Smooth muscle cell (in vitro differentiated cells): ENCODE measurements around the gene GPR55. TPM values are rescaled to one million over a fixed set of nuclear protein-coding genes. Genes with fewer than 3 reads are reported as not detected.

Experiments
- DNase-seq: peaks from one replicate; lab custom pipeline; 2025; ENCODE audit not compliant: unreplicated experiment; lab: John Stamatoyannopoulos, UW
- H2AFZ ChIP-seq: fragments of 200-600 bp; sonication (generic); 2 replicates; pipeline ENCODE4 v1.6.0; 2016; ENCODE audit warnings: antibody characterized with exemption, low read depth, mild to moderate bottlenecking
- H3F3A ChIP-seq: fragments of 200-600 bp; sonication (generic); 2 replicates; pipeline ENCODE4 v1.6.0; 2017; ENCODE audit warnings: antibody characterized with exemption, low read depth
- H3K27ac ChIP-seq: fragments of 200-600 bp; sonication (generic); 2 replicates; pipeline ENCODE4 v1.5.1; 2016; ENCODE audit warnings: low read depth, mild to moderate bottlenecking
- H3K27me3 ChIP-seq: fragments of 200-600 bp; sonication (generic); 2 replicates; pipeline ENCODE4 v1.6.1; 2016; ENCODE audit warnings: low read depth, mild to moderate bottlenecking
- H3K36me3 ChIP-seq: fragments of 200-600 bp; sonication (generic); 2 replicates; pipeline ENCODE4 v1.5.1; 2016; ENCODE audit warnings: low read depth
- H3K4me1 ChIP-seq: fragments of 200-600 bp; sonication (generic); 2 replicates; pipeline ENCODE4 v1.5.1; 2016; ENCODE audit warnings: low read depth
- H3K4me2 ChIP-seq: fragments of 200-600 bp; sonication (generic); 2 replicates; pipeline ENCODE4 v1.6.0; 2016; ENCODE audit warnings: mild to moderate bottlenecking
- H3K4me3 ChIP-seq: fragments of 200-600 bp; sonication (generic); 2 replicates; pipeline ENCODE4 v1.5.1; 2016; ENCODE audit warnings: mild to moderate bottlenecking
- H3K79me2 ChIP-seq: fragments of 200-600 bp; sonication (generic); 2 replicates; pipeline ENCODE4 v1.6.0; 2016; ENCODE audit warnings: low read depth, mild to moderate bottlenecking
- H3K9ac ChIP-seq: fragments of 200-600 bp; sonication (generic); 2 replicates; pipeline ENCODE4 v1.6.0; 2016; ENCODE audit warnings: low read depth
- H3K9me3 ChIP-seq: fragments of 200-600 bp; sonication (generic); replicated peaks from 2 replicates; pipeline ENCODE4 v1.5.1; 2016; ENCODE audit warnings: low read depth
- H4K20me1 ChIP-seq: fragments of 200-600 bp; sonication (generic); 2 replicates; pipeline ENCODE4 v1.6.0; 2016; ENCODE audit warnings: low read depth
- WGBS: methylation state at CpG from one replicate; pipeline ENCODE4 v1.1.7; 2016; ENCODE audit warnings: low lambda C conversion rate; 5-methylcytosine and 5-hydroxymethylcytosine counted together
- polyA plus RNA-seq: library from polyadenylated mRNA; unstranded; fragments of >200 nt; fragmentation: Nextera tagmentation; extraction: Ambion mirVana; gene quantifications from 2 replicates; pipeline ENCODE4 v1.2.1, GENCODE V29; 2016
- total RNA-seq: library from RNA; depleted of rRNA; stranded (reverse); fragments of >200 nt; gene quantifications from 2 replicates; pipeline ENCODE4 v1.2.3, GENCODE V29; 2014
- TF ChIP-seq, protein P1 (sequence below): fragments of 200-600 bp; sonication (generic); IDR thresholded peaks from 2 replicates; pipeline ENCODE4 v1.5.1; 2017; ENCODE audit warnings: borderline replicate concordance, mild to moderate bottlenecking, antibody characterized with exemption; ENCODE audit not compliant: insufficient read depth, poor library complexity, severe bottlenecking

The GPR55 gene
- total and polyA plus RNA-seq, 2 experiments from 2014 or later, result not detected

DNA sequence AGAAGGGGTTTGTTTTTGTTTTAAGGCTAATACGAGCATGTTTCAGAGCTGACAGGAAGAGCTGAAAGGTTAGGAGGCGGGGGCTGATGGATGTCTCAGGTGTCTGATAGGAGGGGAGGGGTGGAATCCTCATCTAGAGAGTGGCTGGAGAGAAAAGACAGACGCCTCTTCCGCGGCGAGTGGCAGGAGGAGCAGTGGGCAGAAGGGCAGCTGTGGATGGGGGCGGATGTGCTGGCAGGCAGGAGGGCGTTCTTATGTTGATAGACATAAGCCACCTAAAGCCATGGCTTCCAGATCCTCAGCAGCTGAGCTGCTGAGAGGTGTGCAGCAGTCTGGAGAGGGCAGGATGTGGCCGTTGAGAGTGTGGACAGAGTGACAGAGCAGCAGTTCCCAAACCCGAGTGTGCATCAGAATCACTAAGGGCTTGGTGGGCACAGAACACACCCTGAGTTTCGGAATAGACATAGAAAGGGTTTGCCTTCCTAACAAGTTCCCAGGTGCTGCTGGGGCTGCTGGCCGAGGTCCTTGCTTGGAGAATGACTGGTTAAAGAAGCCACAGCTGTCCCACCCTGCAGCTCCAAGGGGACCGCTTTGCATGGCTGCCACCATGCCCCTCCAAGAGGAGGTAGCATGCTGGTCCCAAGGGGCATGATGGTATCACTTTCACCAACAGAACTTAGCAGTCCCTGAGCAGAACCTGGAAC lies 63.3 kb downstream of the GPR55 start:
- TF ChIP-seq, protein P1, sequence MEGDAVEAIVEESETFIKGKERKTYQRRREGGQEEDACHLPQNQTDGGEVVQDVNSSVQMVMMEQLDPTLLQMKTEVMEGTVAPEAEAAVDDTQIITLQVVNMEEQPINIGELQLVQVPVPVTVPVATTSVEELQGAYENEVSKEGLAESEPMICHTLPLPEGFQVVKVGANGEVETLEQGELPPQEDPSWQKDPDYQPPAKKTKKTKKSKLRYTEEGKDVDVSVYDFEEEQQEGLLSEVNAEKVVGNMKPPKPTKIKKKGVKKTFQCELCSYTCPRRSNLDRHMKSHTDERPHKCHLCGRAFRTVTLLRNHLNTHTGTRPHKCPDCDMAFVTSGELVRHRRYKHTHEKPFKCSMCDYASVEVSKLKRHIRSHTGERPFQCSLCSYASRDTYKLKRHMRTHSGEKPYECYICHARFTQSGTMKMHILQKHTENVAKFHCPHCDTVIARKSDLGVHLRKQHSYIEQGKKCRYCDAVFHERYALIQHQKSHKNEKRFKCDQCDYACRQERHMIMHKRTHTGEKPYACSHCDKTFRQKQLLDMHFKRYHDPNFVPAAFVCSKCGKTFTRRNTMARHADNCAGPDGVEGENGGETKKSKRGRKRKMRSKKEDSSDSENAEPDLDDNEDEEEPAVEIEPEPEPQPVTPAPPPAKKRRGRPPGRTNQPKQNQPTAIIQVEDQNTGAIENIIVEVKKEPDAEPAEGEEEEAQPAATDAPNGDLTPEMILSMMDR, result no peak
- 31% methylated on average over 13 of the region's 13 CpGs for WGBS
- Histone ChIP-seq H3K4me3 (no peak overlapping the region), H3K27ac (no peak overlapping the region), H3K4me2 (no peak overlapping the region), H4K20me1 (peaks cover 7% of the 10 kb centered on the region), H3K36me3 (no peaks in the 10 kb centered on the region), H3F3A (no peaks in the 10 kb centered on the region), H3K4me1 (peaks cover 11% of the 10 kb centered on the region), H2AFZ (no peak overlapping the region), H3K27me3 (no peaks in the 10 kb centered on the region), H3K9ac (no peak overlapping the region), H3K9me3 (no peaks in the 10 kb centered on the region), H3K79me2 (peaks cover 8% of the 10 kb centered on the region)
- DNase-seq, result no peak

Other genes starting within 250 kb of the GPR55 start
- gene CAB39, start 212.4 kb downstream of the GPR55 start, total RNA-seq, result 62.4 and 62.7 TPM in 2 replicates
- 21.7 and 25.5 TPM in 2 replicates for gene CAB39, start 212.4 kb downstream of the GPR55 start, polyA plus RNA-seq
- 344 and 532 TPM in 2 replicates for gene ITM2C, start 60.3 kb downstream of the GPR55 start, total RNA-seq
- gene ITM2C, start 60.3 kb downstream of the GPR55 start, polyA plus RNA-seq, result 458 and 600 TPM in 2 replicates
- gene SPATA3, start 70.9 kb upstream of the GPR55 start, total RNA-seq, result not detected in 2 replicates
- gene SPATA3, start 70.9 kb upstream of the GPR55 start, polyA plus RNA-seq, result not detected in 2 replicates
- 0.40 and 1.2 TPM in 2 replicates for gene C2orf72, start 112.3 kb upstream of the GPR55 start, total RNA-seq
- gene C2orf72, start 112.3 kb upstream of the GPR55 start, polyA plus RNA-seq, result 0.48 and 1.1 TPM in 2 replicates
- gene PSMD1, start 131.6 kb upstream of the GPR55 start, total RNA-seq, result 88.8 and 95.7 TPM in 2 replicates
- 95.4 and 99.7 TPM in 2 replicates for gene PSMD1, start 131.6 kb upstream of the GPR55 start, polyA plus RNA-seq
- gene HTR2B, start 199.8 kb upstream of the GPR55 start, total RNA-seq, result not detected in 2 replicates
- gene HTR2B, start 199.8 kb upstream of the GPR55 start, polyA plus RNA-seq, result 0.07 TPM in 1 of 2 replicates, not detected in the other